GM12873 (cell line): Measurements from ENCODE around the gene FGFR1OP2.

Source experiments
- CTCF ChIP-seq: IDR thresholded peaks from 2 replicates; pipeline ENCODE4 v1.5.1; 2012; ENCODE audit warnings: low read depth, mild to moderate bottlenecking, moderate library complexity, low read length, control low read depth; ENCODE audit not compliant: insufficient read depth; ENCODE audit errors: missing control alignments

Gene FGFR1OP2

GRCh38 chr12:26948309-26948708, 10.0 kb downstream of the FGFR1OP2 start:
- TF ChIP-seq CTCF: no peak

- no peak for TF ChIP-seq CTCF
Measured at GRCh38 chr12:26953447-26953846, 15.2 kb downstream of the FGFR1OP2 start.

- TF ChIP-seq CTCF: no peak
Measured at GRCh38 chr12:26954027-26954426, 15.8 kb downstream of the FGFR1OP2 start.

- TF ChIP-seq CTCF: no peak
Measured at GRCh38 chr12:26961803-26962202, 23.5 kb downstream of the FGFR1OP2 start.

GRCh38 chr12:26963413-26963812, 25.1 kb downstream of the FGFR1OP2 start:
- no peak for TF ChIP-seq CTCF

GRCh38 chr12:26966842-26967241, 28.6 kb downstream of the FGFR1OP2 start:
- no peak for TF ChIP-seq CTCF

GRCh38 chr12:26970136-26970535, 31.9 kb downstream of the FGFR1OP2 start:
- TF ChIP-seq CTCF: no peak
